ENCODE results near the gene CELSR3. TPM values are rescaled to one million over a fixed set of nuclear protein-coding genes. Genes with fewer than 3 reads are reported as not detected.
A peak's percentile ranks its signal among the peaks of the same experiment; 100 is the strongest.

The CELSR3 gene
- total and polyA plus RNA-seq, 4 donors: 0.16 to 0.37 (median 0.26) TPM

GRCh38 chr3:48599509-48600285 is 63.0 kb downstream of the CELSR3 start:
- WGBS: 98% methylated on average over 12 of the region's 12 CpGs
- H3K9ac ChIP-seq (ENCODE audit: low read depth in 1 of 2, low read length in 2 of 2): no peak overlapping the region
- peaks cover 17 to 71% (median 56%) of the 10 kb centered on the region in 4 donors for H3K36me3 ChIP-seq (ENCODE audit: control insufficient read depth in 4 of 4, insufficient read depth in 3 of 4, low read depth in 1 of 4, low read length in 3 of 4)
- no peak for DNase-seq (ENCODE audit: low spot score)
- H3K4me3 ChIP-seq (ENCODE audit: low read depth in 1 of 3, low read length in 3 of 3): no peak overlapping the region
- peaks cover 0 to 4% (median 0%) of the 10 kb centered on the region in 4 donors for H3K4me1 ChIP-seq (ENCODE audit: control insufficient read depth in 4 of 4, insufficient read depth in 4 of 4, low read length in 3 of 4)
- TF ChIP-seq JUND (IDR thresholded peaks at IDR 0.05) (no peak), FOXA1 (IDR thresholded peaks at IDR 0.05) (no peak), HNF4G (IDR thresholded peaks at IDR 0.05) (no peak), GABPA (IDR thresholded peaks at IDR 0.05 in 1 of 2, conservative IDR thresholded peaks at IDR 0.05 in 1 of 2) (no peak), ATF3 (IDR thresholded peaks at IDR 0.05) (no peak), RAD21 (IDR thresholded peaks at IDR 0.05) (no peak), RXRA (IDR thresholded peaks at IDR 0.05) (no peak), NR2F2 (IDR thresholded peaks at IDR 0.05) (no peak), MAX (IDR thresholded peaks at IDR 0.05) (no peak), ZBTB33 (IDR thresholded peaks at IDR 0.05) (no peak), SP1 (IDR thresholded peaks at IDR 0.05) (no peak), FOXA2 (IDR thresholded peaks at IDR 0.05) (no peak), REST (IDR thresholded peaks at IDR 0.05) (no peak), HNF4A (conservative IDR thresholded peaks at IDR 0.05) (no peak)
- H3K9me3 ChIP-seq (ENCODE audit: control insufficient read depth in 4 of 4, low read length in 3 of 4): no peaks in the 10 kb centered on the region
- no peaks in the 10 kb centered on the region for H3K27me3 ChIP-seq (ENCODE audit: control insufficient read depth in 4 of 4, insufficient read depth in 4 of 4, low read length in 3 of 4)
- H3K27ac ChIP-seq (ENCODE audit: low read depth in 1 of 2, low read length in 2 of 2): no peak overlapping the region

- 87% methylated on average over 11 of the region's 11 CpGs for WGBS
- TF ChIP-seq TAF1 (conservative IDR thresholded peaks at IDR 0.05) (no peak), NR2F2 (IDR thresholded peaks at IDR 0.05) (no peak), HNF4A (conservative IDR thresholded peaks at IDR 0.05) (no peak), ZBTB33 (IDR thresholded peaks at IDR 0.05) (no peak), GABPA (IDR thresholded peaks at IDR 0.05 in 1 of 2, conservative IDR thresholded peaks at IDR 0.05 in 1 of 2) (no peak), HNF4G (IDR thresholded peaks at IDR 0.05) (no peak), CTCF (IDR thresholded peaks at IDR 0.05; ENCODE audit: low read depth, low read length, missing input control) (no peak), EGR1 (IDR thresholded peaks at IDR 0.05; ENCODE audit: low read depth in 2 of 2) (no peak), RXRA (IDR thresholded peaks at IDR 0.05) (no peak), MAX (IDR thresholded peaks at IDR 0.05) (no peak), FOXA1 (IDR thresholded peaks at IDR 0.05) (no peak), JUND (IDR thresholded peaks at IDR 0.05) (no peak), FOXA2 (IDR thresholded peaks at IDR 0.05) (no peak), YY1 (IDR thresholded peaks at IDR 0.05) (no peak), RAD21 (IDR thresholded peaks at IDR 0.05) (no peak)
- no peak for DNase-seq (ENCODE audit: low spot score)
- H3K36me3 ChIP-seq (ENCODE audit: control insufficient read depth in 4 of 4, insufficient read depth in 3 of 4, low read depth in 1 of 4, low read length in 3 of 4): peaks cover 15 to 65% (median 50%) of the 10 kb centered on the region in 4 donors
- H3K9me3 ChIP-seq (ENCODE audit: control insufficient read depth in 4 of 4, low read length in 3 of 4): no peaks in the 10 kb centered on the region
- H3K4me1 ChIP-seq (ENCODE audit: control insufficient read depth in 4 of 4, insufficient read depth in 4 of 4, low read length in 3 of 4): peaks cover 0 to 4% (median 0%) of the 10 kb centered on the region in 4 donors
- H3K27ac ChIP-seq (ENCODE audit: low read depth in 1 of 2, low read length in 2 of 2): peak overlapping the region in 1 of 2 donors; percentile 46
- H3K9ac ChIP-seq (ENCODE audit: low read depth in 1 of 2, low read length in 2 of 2): no peak overlapping the region
- no peaks in the 10 kb centered on the region for H3K27me3 ChIP-seq (ENCODE audit: control insufficient read depth in 4 of 4, insufficient read depth in 4 of 4, low read length in 3 of 4)
- no peak overlapping the region for H3K4me3 ChIP-seq (ENCODE audit: low read depth in 1 of 3, low read length in 3 of 3)
Observed at GRCh38 chr3:48599077-48599501, 63.6 kb downstream of the CELSR3 start.
